ENCODE results near the gene BCL7B. TPM values are rescaled to one million over a fixed set of nuclear protein-coding genes. Genes with fewer than 3 reads are reported as not detected.

The BCL7B gene
- total and polyA plus RNA-seq, 10 of the 15 experiments (the other 5 are each of a cell fraction or from before 2014, with no cell fraction given), result 10.9 to 61.8 (median 50.2) TPM

GRCh38 chr7:73522105-73522872, 35.2 kb downstream of the BCL7B start, which contains the start of gene BAZ1B (continued):
- TF ChIP-seq ZNF24 (IDR thresholded peaks at IDR 0.05) (0 out of 2 replicates have a peak, but pooled peaks have one; percentile 12), CEBPB (IDR thresholded peaks at IDR 0.05; ENCODE audit: borderline replicate concordance in 1 of 2, low read depth in 2 of 2, low read length in 2 of 2) (no peak), RUNX3 (IDR thresholded peaks at IDR 0.05; ENCODE audit: low read length) (no peak), SREBF1 (IDR thresholded peaks at IDR 0.05; ENCODE audit: low read length) (peak; percentile 33), CHD1 (IDR thresholded peaks at IDR 0.05; ENCODE audit: low read depth, low read length) (no peak), NRF1 (conservative IDR thresholded peaks at IDR 0.05; ENCODE audit: low read depth, low read length) (no peak), CBX5 (IDR thresholded peaks at IDR 0.05; ENCODE audit: low read depth) (no peak), LARP7 (IDR thresholded peaks at IDR 0.05) (peak; percentile 21; the same call in 1 of the 2 replicates), JUND (IDR thresholded peaks at IDR 0.05; ENCODE audit: low read depth, low read length) (no peak), POLR2AphosphoS5 (IDR thresholded peaks at IDR 0.05; ENCODE audit: low read length) (peak; percentile 90), GABPA (IDR thresholded peaks at IDR 0.05; ENCODE audit: low read depth) (no peak), STAT1 (conservative IDR thresholded peaks at IDR 0.05) (0 out of 2 replicates have a peak, but pooled peaks have one; percentile 45), ATF2 (IDR thresholded peaks at IDR 0.05; ENCODE audit: low read length) (no peak), RB1 (IDR thresholded peaks at IDR 0.05; ENCODE audit: borderline replicate concordance) (peak; percentile 99), RCOR1 (conservative IDR thresholded peaks at IDR 0.05; ENCODE audit: low read depth, low read length) (no peak), PBX3 (IDR thresholded peaks at IDR 0.05; ENCODE audit: insufficient replicate concordance, low read depth, low read length) (peak; percentile 98), SPI1 (IDR thresholded peaks at IDR 0.05; ENCODE audit: borderline replicate concordance, insufficient read depth, low read depth, low read length) (peak; percentile 3; the same call in 1 of the 2 replicates), HDGF (IDR thresholded peaks at IDR 0.05) (peak; percentile 92)
- TF ChIP-seq, protein P1, sequence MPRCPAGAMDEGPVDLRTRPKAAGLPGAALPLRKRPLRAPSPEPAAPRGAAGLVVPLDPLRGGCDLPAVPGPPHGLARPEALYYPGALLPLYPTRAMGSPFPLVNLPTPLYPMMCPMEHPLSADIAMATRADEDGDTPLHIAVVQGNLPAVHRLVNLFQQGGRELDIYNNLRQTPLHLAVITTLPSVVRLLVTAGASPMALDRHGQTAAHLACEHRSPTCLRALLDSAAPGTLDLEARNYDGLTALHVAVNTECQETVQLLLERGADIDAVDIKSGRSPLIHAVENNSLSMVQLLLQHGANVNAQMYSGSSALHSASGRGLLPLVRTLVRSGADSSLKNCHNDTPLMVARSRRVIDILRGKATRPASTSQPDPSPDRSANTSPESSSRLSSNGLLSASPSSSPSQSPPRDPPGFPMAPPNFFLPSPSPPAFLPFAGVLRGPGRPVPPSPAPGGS (IDR thresholded peaks at IDR 0.05; ENCODE audit: borderline replicate concordance, insufficient read depth, low read depth, low read length, poor library complexity, severe bottlenecking), result peak; percentile 24
- TF ChIP-seq, protein P2, sequence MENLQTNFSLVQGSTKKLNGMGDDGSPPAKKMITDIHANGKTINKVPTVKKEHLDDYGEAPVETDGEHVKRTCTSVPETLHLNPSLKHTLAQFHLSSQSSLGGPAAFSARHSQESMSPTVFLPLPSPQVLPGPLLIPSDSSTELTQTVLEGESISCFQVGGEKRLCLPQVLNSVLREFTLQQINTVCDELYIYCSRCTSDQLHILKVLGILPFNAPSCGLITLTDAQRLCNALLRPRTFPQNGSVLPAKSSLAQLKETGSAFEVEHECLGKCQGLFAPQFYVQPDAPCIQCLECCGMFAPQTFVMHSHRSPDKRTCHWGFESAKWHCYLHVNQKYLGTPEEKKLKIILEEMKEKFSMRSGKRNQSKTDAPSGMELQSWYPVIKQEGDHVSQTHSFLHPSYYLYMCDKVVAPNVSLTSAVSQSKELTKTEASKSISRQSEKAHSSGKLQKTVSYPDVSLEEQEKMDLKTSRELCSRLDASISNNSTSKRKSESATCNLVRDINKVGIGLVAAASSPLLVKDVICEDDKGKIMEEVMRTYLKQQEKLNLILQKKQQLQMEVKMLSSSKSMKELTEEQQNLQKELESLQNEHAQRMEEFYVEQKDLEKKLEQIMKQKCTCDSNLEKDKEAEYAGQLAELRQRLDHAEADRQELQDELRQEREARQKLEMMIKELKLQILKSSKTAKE (IDR thresholded peaks at IDR 0.05; ENCODE audit: low read depth, poor library complexity, severe bottlenecking), result peak; percentile 28
- TF ChIP-seq, protein P3, sequence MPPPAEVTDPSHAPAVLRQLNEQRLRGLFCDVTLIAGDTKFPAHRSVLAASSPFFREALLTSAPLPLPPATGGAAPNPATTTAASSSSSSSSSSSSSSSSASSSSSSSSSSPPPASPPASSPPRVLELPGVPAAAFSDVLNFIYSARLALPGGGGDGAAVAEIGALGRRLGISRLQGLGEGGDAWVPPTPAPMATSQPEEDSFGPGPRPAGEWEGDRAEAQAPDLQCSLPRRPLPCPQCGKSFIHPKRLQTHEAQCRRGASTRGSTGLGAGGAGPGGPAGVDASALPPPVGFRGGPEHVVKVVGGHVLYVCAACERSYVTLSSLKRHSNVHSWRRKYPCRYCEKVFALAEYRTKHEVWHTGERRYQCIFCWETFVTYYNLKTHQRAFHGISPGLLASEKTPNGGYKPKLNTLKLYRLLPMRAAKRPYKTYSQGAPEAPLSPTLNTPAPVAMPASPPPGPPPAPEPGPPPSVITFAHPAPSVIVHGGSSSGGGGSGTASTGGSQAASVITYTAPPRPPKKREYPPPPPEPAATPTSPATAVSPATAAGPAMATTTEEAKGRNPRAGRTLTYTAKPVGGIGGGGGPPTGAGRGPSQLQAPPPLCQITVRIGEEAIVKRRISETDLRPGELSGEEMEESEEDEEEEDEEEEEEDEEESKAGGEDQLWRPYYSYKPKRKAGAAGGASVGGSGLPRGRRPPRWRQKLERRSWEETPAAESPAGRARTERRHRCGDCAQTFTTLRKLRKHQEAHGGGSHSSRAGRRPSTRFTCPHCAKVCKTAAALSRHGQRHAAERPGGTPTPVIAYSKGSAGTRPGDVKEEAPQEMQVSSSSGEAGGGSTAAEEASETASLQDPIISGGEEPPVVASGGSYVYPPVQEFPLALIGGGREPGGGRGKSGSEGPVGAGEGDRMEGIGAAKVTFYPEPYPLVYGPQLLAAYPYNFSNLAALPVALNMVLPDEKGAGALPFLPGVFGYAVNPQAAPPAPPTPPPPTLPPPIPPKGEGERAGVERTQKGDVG (CRISPR knock-in tag; IDR thresholded peaks at IDR 0.05), result no peak
